Immature natural killer cell (primary cell): ENCODE data around the gene SLC25A27. TPM values are rescaled to one million over a fixed set of nuclear protein-coding genes. Genes with fewer than 3 reads are reported as not detected.
A peak's percentile ranks its signal among the peaks of the same experiment; 100 is the strongest.

Source experiments
- DNase-seq, 3 donors: peaks; one replicate each; pipeline ENCODE4 v3.0.0; 2022; ENCODE audit warnings: mixed read lengths in 1 of 3
- H3K27ac Mint-ChIP-seq, 6 donors: one replicate each; pipeline ENCODE4 v1.8.0; 2020; ENCODE audit warnings: mixed read lengths in 6 of 6, mild to moderate bottlenecking in 5 of 6, inconsistent platforms in 4 of 6, moderate library complexity in 3 of 6
- H3K27me3 Mint-ChIP-seq, 3 donors: one replicate each; pipeline ENCODE4 v1.8.0; 2020 to 2021; ENCODE audit warnings: low read depth in 3 of 3, mild to moderate bottlenecking in 3 of 3, mixed read lengths in 3 of 3, moderate library complexity in 3 of 3, inconsistent platforms in 1 of 3
- H3K36me3 Mint-ChIP-seq, 3 donors: one replicate each; pipeline ENCODE4 v1.8.0; 2020; ENCODE audit warnings: mixed read lengths in 3 of 3, inconsistent platforms in 2 of 3, mild to moderate bottlenecking in 2 of 3
- H3K4me1 Mint-ChIP-seq, 2 donors: one replicate each; pipeline ENCODE4 v1.8.0; 2020; ENCODE audit warnings: inconsistent platforms in 2 of 2, mild to moderate bottlenecking in 2 of 2, mixed read lengths in 2 of 2, moderate library complexity in 1 of 2
- H3K4me3 Mint-ChIP-seq, 5 donors: one replicate each; pipeline ENCODE4 v1.8.0; 2020; ENCODE audit warnings: mild to moderate bottlenecking in 5 of 5, mixed read lengths in 5 of 5, inconsistent platforms in 3 of 5, moderate library complexity in 3 of 5
- H3K9me3 Mint-ChIP-seq, 6 donors: one replicate each; pipeline ENCODE4 v1.8.0; 2020; ENCODE audit warnings: mild to moderate bottlenecking in 6 of 6, mixed read lengths in 6 of 6, inconsistent platforms in 4 of 6, moderate library complexity in 3 of 6
- polyA plus RNA-seq, 3 donors: library from polyadenylated mRNA; unstranded; fragments of 300-500 nt; fragmentation: Illumina TruSeq; gene quantifications; one replicate each; pipeline ENCODE4 v1.2.3, GENCODE V29; 2021

SLC25A27 gene, protein sequence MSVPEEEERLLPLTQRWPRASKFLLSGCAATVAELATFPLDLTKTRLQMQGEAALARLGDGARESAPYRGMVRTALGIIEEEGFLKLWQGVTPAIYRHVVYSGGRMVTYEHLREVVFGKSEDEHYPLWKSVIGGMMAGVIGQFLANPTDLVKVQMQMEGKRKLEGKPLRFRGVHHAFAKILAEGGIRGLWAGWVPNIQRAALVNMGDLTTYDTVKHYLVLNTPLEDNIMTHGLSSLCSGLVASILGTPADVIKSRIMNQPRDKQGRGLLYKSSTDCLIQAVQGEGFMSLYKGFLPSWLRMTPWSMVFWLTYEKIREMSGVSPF
- not detected for polyA plus RNA-seq

DNA sequence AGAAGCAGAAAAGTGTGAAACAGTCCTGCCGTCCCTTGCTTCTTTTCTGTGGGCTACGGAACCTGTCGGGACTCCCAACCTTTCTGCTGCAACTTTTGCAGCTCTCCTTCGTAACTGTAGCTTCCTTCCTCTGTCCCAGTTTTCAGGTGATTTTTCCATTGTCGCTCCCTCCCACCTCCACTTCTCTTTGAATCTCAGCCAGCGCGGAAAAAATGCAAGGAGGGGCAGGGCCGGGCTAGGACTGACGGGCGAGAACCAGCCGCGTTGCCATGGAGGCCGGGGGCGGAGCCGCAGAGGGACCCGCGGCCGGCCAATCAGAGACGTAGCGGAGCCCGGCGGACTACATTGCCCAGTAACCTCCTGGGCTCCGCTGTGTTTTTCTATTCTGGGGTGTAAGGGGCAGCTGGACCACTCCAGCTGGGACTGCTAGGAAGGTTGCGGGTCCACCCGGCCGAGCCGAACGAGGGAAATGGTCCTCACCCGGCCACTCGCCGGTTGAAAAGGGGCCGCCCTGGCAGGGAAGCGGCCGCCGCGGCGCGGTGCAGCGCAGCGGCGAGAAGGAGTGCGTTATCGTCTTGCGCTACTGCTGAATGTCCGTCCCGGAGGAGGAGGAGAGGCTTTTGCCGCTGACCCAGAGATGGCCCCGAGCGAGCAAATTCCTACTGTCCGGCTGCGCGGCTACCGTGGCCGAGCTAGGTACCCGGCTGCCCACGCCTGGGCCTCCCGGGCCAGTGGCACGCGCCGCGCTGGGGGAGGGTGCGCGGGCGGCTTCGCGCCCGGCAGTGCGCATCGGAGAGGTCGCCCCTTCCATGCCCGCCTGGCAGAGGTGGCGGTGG, at the start of gene SLC25A27, which contains the start of gene CYP39A1:
TSS of gene SLC25A27 (plus strand) at position 373 of the 836 bp plus-strand sequence. CDS start at position 591, 218 bp downstream.
TSS of gene CYP39A1 (minus strand) at position 216 of the 836 bp plus-strand sequence. CDS start 236 bp downstream, outside the sequence.
- no peaks in the 10 kb centered on the region for H3K36me3 Mint-ChIP-seq
- peak within 1 kb of the TSS in 1 of 6 donors; percentile 43 for H3K27ac Mint-ChIP-seq
- peaks cover 11 to 20% (median 16%) of the 10 kb centered on the region in 3 donors for H3K27me3 Mint-ChIP-seq
- H3K9me3 Mint-ChIP-seq: no peaks in the 10 kb centered on the region
- peaks cover 12 to 21% of the 10 kb centered on the region in 2 donors for H3K4me1 Mint-ChIP-seq
- H3K4me3 Mint-ChIP-seq: peak within 1 kb of the TSS; percentile 76 to 92 (median 87)
- DNase-seq: peak; percentile 61 to 70 (median 68)

DNA sequence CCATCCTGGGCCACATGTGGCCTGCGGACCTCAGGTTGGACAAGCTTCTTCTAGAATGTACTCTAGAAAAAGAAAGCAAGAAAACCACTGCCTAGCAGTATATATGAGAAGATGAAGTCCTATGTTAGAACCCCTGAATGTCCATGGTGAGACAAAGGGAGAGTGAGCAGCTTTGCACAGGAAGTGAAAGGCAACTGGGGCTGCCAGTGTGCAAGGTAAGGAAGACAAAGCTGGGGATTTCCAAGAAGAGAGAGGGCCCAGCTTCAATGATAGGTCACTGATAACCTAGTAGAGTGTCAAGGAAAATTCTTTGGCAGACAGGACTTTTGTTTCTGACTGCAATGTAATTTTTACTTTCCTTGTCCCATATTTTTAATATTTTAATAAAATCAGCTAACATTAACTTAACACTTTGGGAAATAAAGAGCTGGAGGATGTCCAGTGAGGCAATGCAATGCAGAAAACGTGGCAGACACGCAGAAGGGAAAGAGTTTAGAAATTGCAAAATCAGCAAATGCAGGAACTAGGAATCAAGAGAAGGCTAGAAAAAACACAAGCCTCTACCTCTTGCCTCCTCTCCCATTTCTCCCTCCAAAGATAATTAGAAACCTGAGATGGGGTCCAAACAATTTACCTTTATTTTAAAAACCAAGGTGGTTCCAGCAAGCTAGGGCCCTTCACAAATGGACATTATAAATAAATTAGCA, 47.5 kb upstream of the SLC25A27 start:
- H3K4me1 Mint-ChIP-seq: no peaks in the 10 kb centered on the region
- H3K9me3 Mint-ChIP-seq: peaks cover 0 to 4% (median 0%) of the 10 kb centered on the region in 6 donors
- DNase-seq: no peak
- peaks cover 0 to 8% (median 6%) of the 10 kb centered on the region in 3 donors for H3K27me3 Mint-ChIP-seq
- H3K27ac Mint-ChIP-seq: no peak overlapping the region
- H3K4me3 Mint-ChIP-seq: no peak overlapping the region
- no peaks in the 10 kb centered on the region for H3K36me3 Mint-ChIP-seq

DNA sequence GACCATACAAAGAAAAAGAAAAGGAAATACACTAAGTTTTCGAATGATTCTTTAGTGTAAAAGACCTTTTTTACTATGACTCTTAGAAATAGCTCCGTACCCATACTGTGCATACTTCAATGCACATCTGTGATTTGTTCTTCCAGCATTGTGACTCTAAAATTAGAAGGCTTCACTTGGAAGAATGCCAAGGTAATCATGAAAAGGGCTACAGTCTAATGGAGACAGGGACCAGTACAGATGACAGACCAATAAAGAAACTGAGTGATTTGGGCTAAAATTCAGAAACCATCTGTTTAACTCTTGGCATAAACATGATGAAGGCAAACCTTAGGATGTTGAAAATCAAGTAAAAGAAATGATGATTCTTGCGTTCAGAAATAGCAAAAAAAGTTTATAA, 46.4 kb upstream of the SLC25A27 start:
- Mint-ChIP-seq H3K36me3 (no peaks in the 10 kb centered on the region), H3K27ac (no peak overlapping the region), H3K9me3 (peaks cover 0 to under 1% (median 0%) of the 10 kb centered on the region in 6 donors), H3K4me3 (no peak overlapping the region), H3K27me3 (peaks cover 4 to 6% (median 5%) of the 10 kb centered on the region in 3 donors), H3K4me1 (no peaks in the 10 kb centered on the region)
- DNase-seq: no peak

DNA sequence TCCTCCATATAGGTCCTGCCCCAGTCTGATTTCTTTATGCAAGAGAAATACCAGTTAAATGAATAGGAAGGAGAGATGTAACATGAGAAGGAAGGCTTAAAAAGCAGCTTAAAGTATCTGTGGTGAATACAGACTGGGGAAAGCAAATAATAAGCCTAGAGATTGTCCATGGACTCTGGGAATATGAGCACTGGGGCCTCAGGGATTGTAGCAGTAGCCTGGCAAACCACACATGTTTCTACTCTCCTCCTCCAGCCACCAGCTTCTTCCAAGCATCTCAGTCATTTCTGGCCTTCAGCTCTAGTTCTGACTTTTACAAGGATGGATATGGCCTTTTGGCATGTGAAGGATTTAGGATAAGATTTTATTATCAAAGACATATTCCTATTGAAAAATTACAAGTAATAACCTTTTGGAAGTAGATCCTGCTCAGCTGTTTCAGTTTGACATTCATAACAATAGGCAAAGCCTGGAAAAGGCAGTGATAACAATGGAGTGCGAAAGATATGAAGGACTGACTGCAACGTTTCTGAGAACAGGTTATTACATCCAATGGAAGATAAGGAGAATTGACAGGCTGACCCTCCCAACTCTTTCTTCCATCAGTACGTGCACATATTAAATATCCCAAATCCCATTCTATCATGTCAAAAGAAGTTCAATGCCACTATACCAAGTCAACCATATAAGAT, 41.8 kb upstream of the SLC25A27 start:
- Mint-ChIP-seq H3K4me3 (no peak overlapping the region), H3K36me3 (no peaks in the 10 kb centered on the region), H3K27me3 (peaks cover 0 to 7% (median 4%) of the 10 kb centered on the region in 3 donors)

DNA sequence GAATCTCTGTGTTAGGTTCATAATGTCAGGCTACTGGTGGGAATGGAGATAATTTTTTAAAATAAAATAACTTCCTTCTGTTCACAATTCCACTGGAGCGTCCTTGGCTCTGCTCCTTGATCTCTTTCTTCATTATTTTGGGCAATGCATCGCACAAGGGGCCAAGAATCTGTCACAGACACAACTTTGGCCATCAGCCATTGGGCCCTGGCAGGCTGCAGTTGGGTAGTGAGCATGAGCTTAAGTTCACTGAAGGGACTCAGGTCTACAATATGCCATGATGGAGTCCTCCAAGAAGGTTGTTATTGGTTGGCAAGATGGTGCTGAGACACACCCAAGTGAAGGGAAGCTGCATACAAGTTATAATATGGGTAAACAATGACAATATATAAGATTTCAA, 40.1 kb upstream of the SLC25A27 start:
- no peaks in the 10 kb centered on the region for H3K9me3 Mint-ChIP-seq
- no peak overlapping the region for H3K4me3 Mint-ChIP-seq
- H3K27me3 Mint-ChIP-seq: peaks cover 0 to 7% (median 6%) of the 10 kb centered on the region in 3 donors
- no peak for DNase-seq
- H3K27ac Mint-ChIP-seq: no peak overlapping the region
- H3K36me3 Mint-ChIP-seq: no peaks in the 10 kb centered on the region
- H3K4me1 Mint-ChIP-seq: no peaks in the 10 kb centered on the region

More for the DNA sequence above, 41.8 kb upstream of the SLC25A27 start:
- no peak for DNase-seq
- no peaks in the 10 kb centered on the region for H3K4me1 Mint-ChIP-seq
- H3K27ac Mint-ChIP-seq: no peak overlapping the region
- no peaks in the 10 kb centered on the region for H3K9me3 Mint-ChIP-seq

DNA sequence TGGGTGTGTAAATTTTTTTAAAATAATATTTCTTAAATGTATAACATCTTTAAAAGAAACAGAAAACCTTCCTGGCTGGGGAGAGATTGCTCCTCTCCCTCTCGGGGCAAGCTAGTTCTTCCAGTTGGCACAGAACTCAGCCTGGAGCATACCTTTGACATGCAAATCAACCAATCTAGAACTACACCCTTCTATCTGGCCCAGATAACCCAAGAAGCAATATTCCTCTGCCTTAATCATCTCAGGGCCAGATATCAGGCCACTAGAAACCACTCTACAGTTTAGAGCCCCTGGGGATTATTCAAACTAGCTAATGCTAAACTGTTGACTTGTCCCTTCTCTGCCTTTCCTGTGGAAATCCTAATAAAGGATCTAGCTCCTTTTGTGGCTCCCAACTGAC, 34.0 kb upstream of the SLC25A27 start:
- H3K9me3 Mint-ChIP-seq: peaks cover 0 to 2% (median 0%) of the 10 kb centered on the region in 6 donors
- H3K4me3 Mint-ChIP-seq: no peak overlapping the region
- no peak for DNase-seq
- H3K4me1 Mint-ChIP-seq: no peaks in the 10 kb centered on the region
- no peak overlapping the region for H3K27ac Mint-ChIP-seq
- H3K36me3 Mint-ChIP-seq: no peaks in the 10 kb centered on the region
- H3K27me3 Mint-ChIP-seq: peaks cover 0 to 16% (median 6%) of the 10 kb centered on the region in 3 donors

DNA sequence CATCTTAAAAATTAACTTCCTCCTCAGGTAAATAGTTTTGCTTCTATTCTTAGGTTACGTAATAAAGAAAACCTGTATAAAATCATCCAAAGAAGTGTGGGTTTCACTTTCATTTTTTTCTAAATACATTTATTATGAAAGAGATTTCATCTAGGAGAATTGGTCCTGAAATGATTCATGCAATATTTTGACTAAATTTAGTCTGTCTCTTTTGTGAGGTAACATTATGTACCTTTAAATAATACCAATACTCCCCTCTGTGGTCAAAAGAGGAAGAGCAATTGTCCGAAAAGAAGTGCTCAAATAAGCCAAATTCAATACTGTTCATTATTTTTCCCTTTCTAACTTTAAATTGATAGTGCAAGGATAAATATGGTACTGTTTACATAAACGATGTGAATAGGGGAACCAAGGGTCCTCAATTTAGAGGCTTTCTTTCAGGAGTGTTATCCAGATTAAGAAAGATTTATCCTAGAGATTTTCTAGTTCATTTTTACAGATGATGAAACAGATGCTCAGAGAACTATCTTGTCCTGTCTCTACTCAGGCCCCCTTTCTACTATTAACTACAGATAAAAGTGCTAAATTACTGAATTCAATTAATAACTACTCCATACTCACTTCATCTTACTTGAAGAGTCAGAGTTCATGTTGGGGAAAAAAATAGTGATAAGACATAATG, 26.4 kb upstream of the SLC25A27 start:
- DNase-seq: peak in 1 of 3 donors; percentile 10
- no peak overlapping the region for H3K4me3 Mint-ChIP-seq
- H3K27me3 Mint-ChIP-seq: peaks cover 0 to 7% (median 6%) of the 10 kb centered on the region in 3 donors
- H3K4me1 Mint-ChIP-seq: peaks cover 0 to 6% of the 10 kb centered on the region in 2 donors
- H3K36me3 Mint-ChIP-seq: no peaks in the 10 kb centered on the region
- peaks cover 0 to 2% (median 0%) of the 10 kb centered on the region in 6 donors for H3K9me3 Mint-ChIP-seq
- H3K27ac Mint-ChIP-seq: no peak overlapping the region

DNA sequence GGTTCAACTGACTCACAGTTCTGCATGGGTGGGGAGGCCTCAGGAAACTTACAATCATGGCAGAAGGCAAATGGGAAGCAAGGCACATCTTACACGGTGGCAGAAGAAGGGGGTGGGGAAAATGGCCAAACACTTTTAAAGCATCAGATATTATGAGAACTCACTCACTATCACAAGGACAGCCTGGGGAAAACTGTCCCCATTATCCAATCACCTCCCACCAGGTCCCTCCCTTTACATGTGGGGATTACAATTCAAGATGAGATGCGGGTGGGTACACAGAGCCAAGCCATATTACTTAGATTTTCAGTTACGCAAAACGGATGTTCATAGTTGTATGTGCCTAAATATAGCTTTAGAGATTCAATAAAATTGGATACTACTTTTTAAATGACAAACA, 25.8 kb upstream of the SLC25A27 start:
- H3K4me1 Mint-ChIP-seq: peaks cover 0 to 6% of the 10 kb centered on the region in 2 donors
- no peak overlapping the region for H3K27ac Mint-ChIP-seq
- H3K27me3 Mint-ChIP-seq: peaks cover 0 to 7% (median 6%) of the 10 kb centered on the region in 3 donors
- no peak for DNase-seq
- H3K4me3 Mint-ChIP-seq: no peak overlapping the region
- H3K36me3 Mint-ChIP-seq: no peaks in the 10 kb centered on the region
- peaks cover 0 to 2% (median 0%) of the 10 kb centered on the region in 6 donors for H3K9me3 Mint-ChIP-seq

DNA sequence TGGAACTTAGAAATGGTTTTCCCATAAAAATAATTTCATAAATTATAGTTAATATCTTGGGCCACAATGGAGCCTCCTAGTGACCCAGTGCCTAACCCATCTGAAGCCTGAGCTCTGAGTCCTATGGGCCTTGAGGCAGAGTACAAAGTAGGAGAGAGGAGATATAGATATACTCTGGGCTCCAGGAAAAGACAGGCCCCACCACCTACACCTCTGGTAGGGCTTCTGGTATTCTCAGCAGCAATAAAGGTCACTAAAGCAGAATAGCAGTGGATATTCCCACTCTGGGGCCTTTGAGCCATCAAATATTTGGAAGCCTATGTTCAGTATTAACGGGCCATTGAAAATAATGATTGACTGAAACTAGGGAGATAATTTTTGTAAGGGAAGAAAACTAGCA, 24.3 kb upstream of the SLC25A27 start:
- Mint-ChIP-seq H3K4me3 (no peak overlapping the region), H3K36me3 (no peaks in the 10 kb centered on the region), H3K27ac (no peak overlapping the region), H3K4me1 (peaks cover 0 to 6% of the 10 kb centered on the region in 2 donors), H3K9me3 (no peaks in the 10 kb centered on the region), H3K27me3 (peaks cover 0 to 6% (median 6%) of the 10 kb centered on the region in 3 donors)
- DNase-seq: no peak

DNA sequence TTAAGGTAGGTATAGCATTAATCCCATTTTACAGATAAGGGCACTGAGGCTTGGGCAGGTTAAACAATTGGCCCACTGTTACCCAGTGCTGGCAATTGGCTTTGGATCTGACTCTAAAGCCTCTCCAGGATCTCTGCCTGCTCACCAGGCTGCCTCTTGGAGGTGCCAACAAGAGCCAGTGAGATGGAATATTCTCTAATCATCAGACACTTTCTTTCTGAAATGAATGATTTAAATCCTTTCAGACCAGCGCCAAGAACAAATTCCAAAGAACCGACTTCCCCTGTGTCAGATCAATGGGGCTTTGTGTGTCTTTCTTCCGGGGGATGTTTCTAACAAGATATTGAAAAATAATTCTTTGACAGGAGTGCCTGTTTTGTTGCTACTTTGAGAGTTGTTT, 23.8 kb upstream of the SLC25A27 start:
- no peak for DNase-seq
- no peak overlapping the region for H3K4me3 Mint-ChIP-seq
- H3K4me1 Mint-ChIP-seq: peaks cover 0 to 6% of the 10 kb centered on the region in 2 donors
- H3K27ac Mint-ChIP-seq: no peak overlapping the region
- H3K9me3 Mint-ChIP-seq: no peaks in the 10 kb centered on the region
- peaks cover 0 to 6% (median 4%) of the 10 kb centered on the region in 3 donors for H3K27me3 Mint-ChIP-seq
- H3K36me3 Mint-ChIP-seq: no peaks in the 10 kb centered on the region

DNA sequence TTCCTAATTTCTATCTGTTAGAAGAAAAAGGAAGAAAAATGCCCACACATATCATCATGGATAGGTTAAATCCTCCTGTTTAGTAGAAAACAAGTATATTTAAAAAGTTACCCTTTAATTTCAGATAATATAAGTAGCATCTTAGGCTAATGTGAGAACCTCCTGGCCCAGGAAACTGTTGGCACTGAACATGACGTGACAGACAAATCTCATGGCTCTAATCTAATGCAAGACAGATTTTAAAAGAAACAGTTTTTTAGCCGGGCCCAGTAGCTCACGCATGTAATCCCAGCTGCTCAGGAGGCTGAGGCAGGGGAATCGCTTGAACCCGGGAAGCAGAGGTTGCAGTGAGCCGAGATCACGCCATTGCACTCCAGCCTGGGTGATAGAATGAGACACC, 23.1 kb upstream of the SLC25A27 start:
- DNase-seq: no peak
- peaks cover 0 to 6% of the 10 kb centered on the region in 2 donors for H3K4me1 Mint-ChIP-seq

DNA sequence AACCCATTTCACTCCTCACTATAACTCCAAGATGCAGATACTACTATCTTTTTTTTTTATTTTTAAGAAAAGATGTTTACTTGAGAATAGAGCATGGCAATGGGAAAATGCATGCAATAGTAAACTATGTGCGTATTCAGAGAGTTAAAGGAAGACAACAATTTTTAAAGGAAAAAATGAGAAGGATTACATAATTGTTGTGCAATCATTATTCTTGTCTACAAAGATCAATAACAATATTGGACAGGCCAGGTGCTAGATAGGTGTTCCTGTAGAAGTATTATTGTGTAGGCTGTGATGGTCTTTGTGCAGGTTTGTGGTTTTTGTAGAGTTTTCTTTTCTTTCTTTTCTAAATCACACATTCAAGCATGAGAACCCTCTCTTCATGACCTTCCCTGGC, 20.7 kb upstream of the SLC25A27 start:
- no peaks in the 10 kb centered on the region for H3K36me3 Mint-ChIP-seq
- peaks cover 0 to 7% (median 4%) of the 10 kb centered on the region in 3 donors for H3K27me3 Mint-ChIP-seq
- H3K27ac Mint-ChIP-seq: no peak overlapping the region
- no peaks in the 10 kb centered on the region for H3K4me1 Mint-ChIP-seq
- H3K4me3 Mint-ChIP-seq: no peak overlapping the region
- H3K9me3 Mint-ChIP-seq: no peaks in the 10 kb centered on the region
- no peak for DNase-seq

More for the DNA sequence above, 23.1 kb upstream of the SLC25A27 start:
- H3K27me3 Mint-ChIP-seq: peaks cover 0 to 8% (median 4%) of the 10 kb centered on the region in 3 donors
- no peak overlapping the region for H3K27ac Mint-ChIP-seq
- no peaks in the 10 kb centered on the region for H3K9me3 Mint-ChIP-seq
- H3K36me3 Mint-ChIP-seq: no peaks in the 10 kb centered on the region
- H3K4me3 Mint-ChIP-seq: no peak overlapping the region
